PC-3 (cell line): Measurements from ENCODE around the gene OPRL1.

Experiments used
- EZH2 ChIP-seq: fragments of 300-600 bp; sonication (generic); IDR thresholded peaks from one replicate; pipeline ENCODE4 v1.6.1; 2017; ENCODE audit warnings: antibody characterized with exemption, mild to moderate bottlenecking, low read length; ENCODE audit not compliant: unreplicated experiment
- EZH2phosphoT487 ChIP-seq: fragments of 300-600 bp; sonication (generic); IDR thresholded peaks from 2 replicates; pipeline ENCODE4 v1.6.1; 2018; ENCODE audit warnings: mild to moderate bottlenecking, antibody characterized with exemption, low read length, borderline replicate concordance
- TF ChIP-seq, protein P1 (sequence below): fragments of 300-600 bp; sonication (generic); conservative IDR thresholded peaks from 2 replicates; pipeline ENCODE4 v1.5.1; 2017; ENCODE audit warnings: antibody characterized with exemption, low read depth, mild to moderate bottlenecking, low read length

DNA sequence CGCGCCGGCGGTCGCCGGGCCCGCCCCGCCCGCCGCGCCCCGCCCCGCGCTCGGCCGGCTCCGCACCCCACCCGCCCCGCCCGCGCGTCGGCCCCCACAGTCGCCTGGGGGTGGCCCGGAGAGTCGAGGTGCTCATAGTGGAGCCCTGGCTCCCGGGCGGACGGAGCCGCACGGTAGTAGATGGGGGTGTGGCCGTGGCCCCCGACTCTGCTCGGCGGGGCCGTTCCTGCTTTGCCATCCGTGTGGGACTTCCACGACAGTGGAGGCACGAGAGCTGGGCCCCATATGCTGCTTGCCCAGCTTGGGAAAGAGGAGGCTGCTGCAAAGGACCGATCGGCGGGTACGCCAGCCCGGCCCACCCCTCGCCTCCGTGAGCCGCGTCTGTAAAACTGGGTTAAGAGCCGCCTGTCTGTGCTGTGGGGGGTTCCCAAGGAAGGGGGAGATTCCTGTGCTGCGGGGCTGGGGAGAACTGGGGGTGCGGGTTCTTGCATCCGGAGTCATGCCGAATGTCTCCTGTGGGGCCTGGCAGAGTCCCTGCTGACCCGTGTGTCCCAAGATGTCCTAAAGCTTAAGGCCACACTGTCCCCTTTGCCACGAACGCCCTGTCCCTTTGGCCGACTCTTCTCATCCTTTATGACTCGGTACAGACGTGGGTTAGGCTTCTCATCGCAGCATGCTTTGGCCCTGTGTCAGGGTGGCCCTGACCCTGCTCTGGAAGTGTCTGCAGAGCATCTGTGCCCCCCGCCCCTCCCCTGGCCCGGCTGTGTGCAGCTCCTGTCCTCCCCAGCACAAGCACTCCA lies at the start of gene OPRL1:
- TF ChIP-seq, protein P1, sequence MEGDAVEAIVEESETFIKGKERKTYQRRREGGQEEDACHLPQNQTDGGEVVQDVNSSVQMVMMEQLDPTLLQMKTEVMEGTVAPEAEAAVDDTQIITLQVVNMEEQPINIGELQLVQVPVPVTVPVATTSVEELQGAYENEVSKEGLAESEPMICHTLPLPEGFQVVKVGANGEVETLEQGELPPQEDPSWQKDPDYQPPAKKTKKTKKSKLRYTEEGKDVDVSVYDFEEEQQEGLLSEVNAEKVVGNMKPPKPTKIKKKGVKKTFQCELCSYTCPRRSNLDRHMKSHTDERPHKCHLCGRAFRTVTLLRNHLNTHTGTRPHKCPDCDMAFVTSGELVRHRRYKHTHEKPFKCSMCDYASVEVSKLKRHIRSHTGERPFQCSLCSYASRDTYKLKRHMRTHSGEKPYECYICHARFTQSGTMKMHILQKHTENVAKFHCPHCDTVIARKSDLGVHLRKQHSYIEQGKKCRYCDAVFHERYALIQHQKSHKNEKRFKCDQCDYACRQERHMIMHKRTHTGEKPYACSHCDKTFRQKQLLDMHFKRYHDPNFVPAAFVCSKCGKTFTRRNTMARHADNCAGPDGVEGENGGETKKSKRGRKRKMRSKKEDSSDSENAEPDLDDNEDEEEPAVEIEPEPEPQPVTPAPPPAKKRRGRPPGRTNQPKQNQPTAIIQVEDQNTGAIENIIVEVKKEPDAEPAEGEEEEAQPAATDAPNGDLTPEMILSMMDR, result no peak
- TF ChIP-seq EZH2 (no peak), EZH2phosphoT487 (no peak)
